NCI-H2081 treated with DMSO at 0.1 percent for 48 hours (cell line): ENCODE data around the gene PDGFA.

ENCODE experiments used
- DNase-seq: peaks from one replicate; lab custom pipeline; 2025; lab: John Stamatoyannopoulos, UW

Gene PDGFA

GRCh38 chr7:490461-491291 is 29.0 kb downstream of the PDGFA start:
- DNase-seq: no peak

GRCh38 chr7:489876-490275 is 29.8 kb downstream of the PDGFA start:
- DNase-seq: no peak

DNA sequence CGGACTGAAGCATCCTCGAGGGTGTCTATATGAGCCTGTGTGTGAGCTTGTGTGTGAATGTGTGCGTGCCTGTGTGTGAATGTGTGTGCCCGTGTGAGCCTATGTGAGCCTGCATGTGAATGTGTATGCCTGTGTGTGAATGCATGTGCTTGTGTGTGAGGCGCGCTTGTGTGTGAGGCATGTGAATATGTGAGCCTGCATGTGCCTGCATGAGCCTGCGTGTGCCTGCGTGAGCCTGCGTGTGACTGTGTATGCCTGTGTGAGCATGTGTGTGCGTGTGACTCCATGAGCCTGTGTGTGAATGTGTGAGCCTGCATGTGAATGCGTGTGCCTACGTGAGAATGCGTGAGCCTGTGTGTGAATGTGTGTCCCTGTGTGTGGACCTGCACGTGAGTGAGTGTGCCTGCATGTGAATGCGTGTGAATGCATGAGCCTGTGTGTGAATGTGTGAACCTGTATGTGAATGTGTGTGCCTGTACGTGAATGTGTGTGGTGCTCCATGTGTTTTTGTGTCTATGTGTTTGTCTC is 33.4 kb downstream of the PDGFA start:
- DNase-seq: no peak

GRCh38 chr7:485188-486081 is 34.2 kb downstream of the PDGFA start:
- DNase-seq: no peak

DNA sequence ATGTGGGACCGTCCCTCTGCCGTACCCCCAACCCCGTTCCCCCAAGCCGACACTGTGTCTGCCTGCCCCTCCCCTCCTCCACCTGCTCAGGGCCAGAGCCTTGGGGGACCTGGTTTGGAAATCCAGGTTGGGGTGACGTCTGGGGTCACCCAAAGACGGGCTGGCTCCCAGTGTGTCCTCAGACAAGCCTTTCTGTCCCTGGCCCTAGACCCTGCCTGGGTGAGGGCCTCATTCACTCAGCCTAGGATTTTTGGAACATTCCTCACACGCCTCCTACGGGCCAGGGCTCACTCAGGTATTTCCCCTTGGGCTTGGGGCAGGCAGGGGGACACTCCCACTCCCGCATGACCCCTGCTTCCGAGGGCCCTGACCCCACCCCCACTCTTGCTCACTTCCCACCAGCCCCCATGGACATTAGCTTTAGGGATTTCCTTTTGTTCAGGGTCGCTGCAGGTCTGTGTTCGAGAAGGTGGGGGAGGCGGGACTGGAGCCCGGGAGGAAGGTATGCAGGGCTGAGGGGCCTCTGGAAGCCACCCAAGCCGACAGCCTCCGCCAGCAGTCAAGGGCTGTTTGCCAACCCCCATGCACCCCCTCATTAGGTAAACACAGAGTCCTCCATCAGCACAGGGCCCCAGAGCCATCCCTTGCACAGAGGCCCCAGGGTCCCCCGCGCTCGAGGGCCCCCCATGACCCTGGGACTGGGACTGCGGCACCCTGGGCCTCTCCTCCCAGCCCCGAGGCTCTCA is 35.1 kb downstream of the PDGFA start:
- no peak for DNase-seq

DNA sequence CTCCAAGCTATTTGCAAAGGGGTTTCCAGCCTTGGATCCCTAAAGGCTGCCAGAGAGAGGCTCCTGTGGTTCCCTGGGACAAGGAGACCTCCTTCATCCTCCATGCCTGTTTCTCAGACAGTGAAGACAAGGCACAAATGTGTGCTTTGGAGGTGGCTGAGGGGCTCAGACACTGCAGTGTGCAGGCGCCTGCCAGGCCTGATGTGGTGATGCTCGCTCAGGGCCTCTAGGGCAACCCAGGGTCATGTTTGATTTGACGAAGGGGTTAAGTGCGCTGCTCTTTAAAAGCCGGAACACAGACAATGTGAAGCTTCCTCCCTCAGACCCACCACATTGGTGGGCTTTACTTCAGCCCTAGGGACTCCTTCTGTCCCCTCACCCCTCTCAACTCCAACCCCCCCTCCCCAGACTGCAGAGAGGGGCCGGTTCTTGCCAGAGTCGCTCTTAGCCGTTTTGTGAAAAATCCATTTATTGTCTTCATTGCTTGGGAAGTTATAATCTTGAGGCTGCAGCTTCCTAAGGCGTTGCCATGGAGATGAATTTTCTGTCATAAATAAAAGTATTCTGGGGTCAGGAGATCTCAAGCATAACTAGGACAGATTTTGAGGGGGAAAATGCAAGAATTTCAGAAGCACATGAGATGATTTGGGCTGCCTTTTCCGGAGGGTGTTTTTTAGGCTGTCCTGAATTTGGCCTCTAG is 35.8 kb downstream of the PDGFA start:
- DNase-seq: no peak

DNA sequence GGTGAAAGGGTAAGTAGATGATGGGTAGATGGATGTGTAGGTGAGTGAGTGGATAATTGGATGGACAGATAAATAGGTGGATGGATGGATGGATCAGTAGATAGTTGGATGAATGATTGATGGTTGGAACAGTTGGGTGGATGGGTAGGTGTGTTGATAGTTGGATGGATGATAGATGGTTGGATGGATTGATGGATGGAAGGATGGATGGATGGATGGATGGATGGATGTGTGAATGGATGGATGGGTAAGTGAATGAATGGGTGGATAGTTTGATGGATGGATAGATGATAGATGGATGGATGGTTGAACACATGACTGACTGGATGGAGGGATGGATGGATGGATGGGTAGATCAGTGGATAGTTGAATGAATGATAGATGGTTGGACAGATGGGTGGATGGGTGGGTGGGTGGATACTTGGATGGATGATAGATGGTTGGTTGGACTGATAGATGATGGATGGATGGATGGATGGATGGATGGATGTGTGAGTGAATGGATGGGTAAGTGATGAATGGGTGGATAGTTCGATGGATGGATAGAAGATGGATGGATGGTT is 37.0 kb downstream of the PDGFA start:
- no peak for DNase-seq

- no peak for DNase-seq
Observed at GRCh38 chr7:481219-481930, 38.3 kb downstream of the PDGFA start.

DNA sequence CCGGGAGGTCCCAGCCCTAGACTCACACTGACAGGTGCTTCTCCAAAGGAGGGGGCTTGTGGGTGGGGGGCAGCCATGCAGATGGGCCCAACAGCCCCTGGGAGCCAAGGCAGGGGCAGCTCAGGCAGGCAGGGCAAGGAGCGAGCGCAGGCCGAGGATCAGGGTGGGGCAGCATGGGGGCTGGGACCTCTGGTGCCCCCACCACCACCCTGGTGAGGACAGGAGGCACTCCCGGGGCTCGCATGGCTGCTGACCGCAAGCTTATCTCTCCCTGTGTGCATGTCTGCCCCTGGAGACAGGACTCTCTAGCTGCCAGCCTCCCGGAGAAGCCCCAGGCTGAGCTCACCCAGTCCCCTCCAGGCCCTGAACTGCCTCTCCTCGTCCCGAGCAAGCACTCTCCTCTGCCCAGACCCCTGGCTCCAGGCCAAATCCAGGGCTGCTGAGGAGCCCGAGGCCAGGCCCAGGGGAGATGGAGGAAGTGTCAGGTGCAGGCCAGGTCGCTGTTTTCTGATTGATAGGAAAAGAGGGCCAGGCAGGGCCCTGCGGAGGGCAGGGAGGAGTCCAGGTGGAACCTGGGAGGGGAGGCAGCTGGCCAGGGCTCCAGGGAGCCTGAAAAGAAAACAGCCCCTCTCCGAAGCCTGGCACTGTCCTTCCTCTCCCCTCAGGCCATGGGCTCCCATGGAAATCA is 39.0 kb downstream of the PDGFA start:
- no peak for DNase-seq

GRCh38 chr7:479948-480499 is 39.6 kb downstream of the PDGFA start:
- DNase-seq: no peak

GRCh38 chr7:479115-479947 is 40.3 kb downstream of the PDGFA start:
- DNase-seq: no peak

GRCh38 chr7:477626-478220 is 41.9 kb downstream of the PDGFA start:
- no peak for DNase-seq

GRCh38 chr7:476736-477360 is 42.8 kb downstream of the PDGFA start:
- no peak for DNase-seq

DNA sequence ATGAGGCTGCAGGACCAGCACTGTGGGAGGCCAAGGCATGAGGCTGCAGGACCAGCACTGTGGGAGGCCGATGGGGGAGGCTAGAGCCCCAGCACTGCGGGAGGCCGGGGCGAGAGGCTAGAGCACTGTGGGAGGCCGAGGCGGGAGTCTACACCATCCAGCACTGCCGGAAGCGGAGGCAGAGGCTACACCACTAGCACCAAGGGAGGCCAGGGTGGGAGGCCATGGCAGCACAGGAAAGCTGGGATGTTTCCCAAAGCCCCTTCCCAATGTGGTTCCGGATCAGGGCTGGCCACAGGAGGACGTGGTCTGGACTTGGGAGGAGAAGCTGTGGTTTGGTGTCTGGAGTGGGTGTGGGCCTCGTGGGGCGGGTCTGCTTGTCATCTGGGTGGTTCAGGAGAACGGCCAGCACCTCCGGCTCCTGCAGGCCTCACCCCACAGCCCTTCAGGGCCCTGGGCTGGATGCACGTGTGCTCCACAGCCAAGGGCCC is 43.6 kb downstream of the PDGFA start:
- no peak for DNase-seq

- no peak for DNase-seq
Observed at GRCh38 chr7:475425-475728, 44.3 kb downstream of the PDGFA start.

DNA sequence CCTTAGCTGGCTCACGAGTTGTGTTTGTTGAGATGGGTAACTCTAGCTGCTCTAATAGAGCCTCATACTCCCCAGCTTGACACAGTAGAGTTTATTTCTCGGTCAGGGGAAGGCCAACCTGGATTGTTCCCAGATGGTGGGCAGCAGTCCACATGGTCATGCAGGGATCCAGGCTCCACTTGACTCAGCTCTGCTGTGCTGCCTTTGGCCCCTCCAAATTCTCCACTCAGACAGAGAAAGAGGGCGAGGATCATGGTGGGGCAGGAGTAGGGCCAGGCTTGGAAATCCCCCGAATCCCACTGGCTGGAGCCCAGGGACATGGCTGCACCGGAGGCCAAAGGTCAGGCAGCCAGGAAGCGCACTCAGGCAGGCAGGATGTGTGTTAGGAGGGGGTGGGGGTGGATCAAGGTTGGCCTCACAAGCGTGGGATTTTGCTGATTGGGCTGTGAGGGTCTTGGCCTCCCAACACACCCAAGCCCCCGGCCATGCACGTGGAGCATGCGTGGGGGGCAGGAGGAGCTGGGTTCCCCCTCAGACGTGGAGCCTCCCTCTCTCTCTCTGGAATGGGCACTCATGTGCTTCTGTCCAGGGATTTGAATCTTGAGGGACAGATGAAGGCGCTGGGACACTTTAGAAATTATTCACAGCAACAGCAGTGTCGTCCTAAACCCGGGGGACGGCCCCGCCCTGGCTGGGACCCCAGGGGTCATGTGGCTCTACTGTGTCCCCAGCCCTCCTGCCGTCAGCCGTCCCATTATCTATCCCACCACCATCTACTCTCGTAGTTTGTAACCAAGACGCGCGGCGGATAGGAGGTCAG is 44.8 kb downstream of the PDGFA start:
- DNase-seq: no peak
